Cortex of kidney (tissue), 1 donor: ENCODE measurements around the gene CORO1C.

Source experiments
- DNase-seq: peaks from one replicate; lab custom pipeline; 2025; lab: John Stamatoyannopoulos, UW

Gene CORO1C

GRCh38 chr12:108615918-108616317, 115.4 kb downstream of the CORO1C start:
- no peak for DNase-seq

GRCh38 chr12:108614639-108615038, 116.7 kb downstream of the CORO1C start:
- DNase-seq = no peak

- no peak for DNase-seq
These were observed 117.3 kb downstream of the CORO1C start for GRCh38 chr12:108614041-108614440.

- no peak for DNase-seq
These were observed 117.8 kb downstream of the CORO1C start for GRCh38 chr12:108613548-108613947.

GRCh38 chr12:108612788-108613282, 118.5 kb downstream of the CORO1C start:
- no peak for DNase-seq

- DNase-seq = no peak
These were observed 119.4 kb downstream of the CORO1C start for GRCh38 chr12:108611884-108612415.

GRCh38 chr12:108610856-108611605, 120.3 kb downstream of the CORO1C start:
- no peak for DNase-seq

- no peak for DNase-seq
These were observed 120.9 kb downstream of the CORO1C start for GRCh38 chr12:108610336-108610815.

GRCh38 chr12:108609537-108610335, 121.6 kb downstream of the CORO1C start:
- no peak for DNase-seq

- no peak for DNase-seq
These were observed 122.7 kb downstream of the CORO1C start for GRCh38 chr12:108608616-108609015.

GRCh38 chr12:108607981-108608600, 123.2 kb downstream of the CORO1C start:
- DNase-seq = no peak

- no peak for DNase-seq
These were observed 124.8 kb downstream of the CORO1C start for GRCh38 chr12:108606492-108606891.

- DNase-seq = no peak
These were observed 125.5 kb downstream of the CORO1C start for GRCh38 chr12:108605690-108606406.

- DNase-seq = no peak
These were observed 126.2 kb downstream of the CORO1C start for GRCh38 chr12:108605000-108605689.

GRCh38 chr12:108604208-108604941, 126.9 kb downstream of the CORO1C start:
- DNase-seq = no peak

GRCh38 chr12:108603743-108604142, 127.6 kb downstream of the CORO1C start:
- no peak for DNase-seq

- DNase-seq = no peak
These were observed 128.2 kb downstream of the CORO1C start for GRCh38 chr12:108602976-108603704.

GRCh38 chr12:108602209-108602705, 129.1 kb downstream of the CORO1C start:
- no peak for DNase-seq

GRCh38 chr12:108600702-108601007, 130.7 kb downstream of the CORO1C start:
- DNase-seq = no peak
